GM12878 (cell line): ENCODE data around the gene ARHGAP44. TPM values are rescaled to one million over a fixed set of nuclear protein-coding genes. Genes with fewer than 3 reads are reported as not detected.

ENCODE experiments used
- ATAC-seq: fragments of 200-7000 bp; cut with Tn5 transposase; 3 replicates; pipeline ENCODE4 v1.9.1; 2020; ENCODE audit warnings: mild to moderate bottlenecking, moderate library complexity
- BruUV-seq: library from RNA; stranded (reverse); fragments of 400-500 nt; replicated peaks from 2 replicates; lab custom pipeline; 2021; lab: Mats Ljungman, UMichigan
- CTCF ChIA-PET: fragments of 300-600 bp; sonication (Branson Sonifier 250); formaldehyde crosslinking; extraction: SDS; loops from one replicate; lab custom pipeline; 2021; ENCODE audit warnings: inconsistent platforms; lab: Yijun Ruan, JAX
- POLR2A ChIA-PET: fragments of 350-600 bp; formaldehyde crosslinking; extraction: SDS; loops from one replicate; lab custom pipeline; 2021; ENCODE audit warnings: inconsistent platforms; lab: Charles Lee
- RAD21 ChIA-PET: fragments of 300-600 bp; sonication (Branson Sonifier 250); formaldehyde crosslinking; loops from one replicate; lab custom pipeline; 2023; ENCODE audit warnings: antibody characterized with exemption; ENCODE audit not compliant: unreplicated experiment; lab: Charles Lee
- SMC1A ChIA-PET: fragments of 300-600 bp; sonication (Branson Sonifier 250); formaldehyde crosslinking; loops from one replicate; lab custom pipeline; 2023; ENCODE audit not compliant: unreplicated experiment, uncharacterized antibody; lab: Charles Lee
- DNase-seq: peaks from one replicate; pipeline ENCODE4 v3.0.0-alpha.2; 2011; ENCODE audit warnings: low read depth, low spot score
- FAIRE-seq: peaks from 3 replicates; lab custom pipeline; 2011; peaks lifted over from hg19 to GRCh38; lab: Jason Lieb, UNC
- H2AFZ ChIP-seq: 2 replicates; pipeline ENCODE4 v1.6.0; 2011; ENCODE audit warnings: low read depth, low read length, control low read depth; ENCODE audit not compliant: control insufficient read depth
- H3K27ac ChIP-seq: 2 replicates; pipeline ENCODE4 v1.5.1; 2011; ENCODE audit warnings: control low read depth; ENCODE audit not compliant: control insufficient read depth, insufficient read depth
- H3K27me3 ChIP-seq, 2 experiments: replicated peaks in 1 of 2; 2 replicates each; pipeline versions ENCODE4 v1.6.0 to v1.6.1; 2011; ENCODE audit warnings: low read length in 1 of 2; ENCODE audit not compliant: control insufficient read depth in 2 of 2, insufficient read depth in 2 of 2
- H3K36me3 ChIP-seq, 2 experiments: 2 replicates each; pipeline ENCODE4 v1.5.1; 2011; ENCODE audit warnings: low read length in 1 of 2; ENCODE audit not compliant: control insufficient read depth in 2 of 2, insufficient read depth in 2 of 2
- H3K4me1 ChIP-seq: 2 replicates; pipeline ENCODE4 v1.6.1; 2011; ENCODE audit warnings: mild to moderate bottlenecking, low read length, moderate library complexity, mixed read lengths; ENCODE audit not compliant: control insufficient read depth, insufficient read depth
- H3K4me2 ChIP-seq: 2 replicates; pipeline ENCODE4 v1.6.0; 2011; ENCODE audit warnings: control low read depth; ENCODE audit not compliant: control insufficient read depth, insufficient read depth
- H3K4me3 ChIP-seq: fragments of 200-600 bp; sonication (generic); 2 replicates; pipeline ENCODE4 v1.5.1; 2016
- H3K79me2 ChIP-seq: 2 replicates; pipeline ENCODE4 v1.6.0; 2011; ENCODE audit warnings: low read length; ENCODE audit not compliant: control insufficient read depth, insufficient read depth
- H3K9ac ChIP-seq: 2 replicates; pipeline ENCODE4 v1.8.0; 2011; ENCODE audit warnings: low read length, control low read depth, mixed read lengths; ENCODE audit not compliant: control insufficient read depth, insufficient read depth
- H3K9me3 ChIP-seq: replicated peaks from 3 replicates; pipeline ENCODE4 v1.5.1; 2011; ENCODE audit warnings: mild to moderate bottlenecking, low read length; ENCODE audit not compliant: control insufficient read depth, insufficient read depth
- H4K20me1 ChIP-seq: 2 replicates; pipeline ENCODE4 v1.6.0; 2011; ENCODE audit not compliant: control insufficient read depth, insufficient read depth
- ATF7 ChIP-seq: fragments of 450-650 bp; IDR thresholded peaks from 2 replicates; pipeline ENCODE4 v1.6.1; 2016; ENCODE audit warnings: low read depth, mild to moderate bottlenecking
- BHLHE40 ChIP-seq, 2 experiments: fragments of 450-650 bp in 1 of 2; IDR thresholded peaks; 2 replicates each; pipeline ENCODE4 v1.6.1; 2011 to 2017; ENCODE audit warnings: low read depth in 2 of 2, borderline replicate concordance in 1 of 2, improper control_type of control experiment in 1 of 2, low read length in 1 of 2, mild to moderate bottlenecking in 1 of 2
- CTCF ChIP-seq, 3 experiments: IDR thresholded peaks in 2 of 3; conservative IDR thresholded peaks in 1 of 3; 2 replicates each; pipeline ENCODE4 v1.5.1; 2011; ENCODE audit warnings: low read depth in 3 of 3, low read length in 3 of 3, mild to moderate bottlenecking in 3 of 3, control low read depth in 2 of 3, moderate library complexity in 2 of 3, inconsistent platforms in 1 of 3, mixed read lengths in 1 of 3; ENCODE audit not compliant: control insufficient read depth in 2 of 3, insufficient read depth in 1 of 3; ENCODE audit errors: extremely low read depth in 1 of 3
- MTA2 ChIP-seq: fragments of 450-650 bp; IDR thresholded peaks from 2 replicates; pipeline ENCODE4 v1.6.1; 2016; ENCODE audit warnings: low read depth, mild to moderate bottlenecking, moderate library complexity
- NFXL1 ChIP-seq: fragments of 450-650 bp; IDR thresholded peaks from 2 replicates; pipeline ENCODE4 v1.6.1; 2017; ENCODE audit warnings: antibody characterized with exemption, mild to moderate bottlenecking, borderline replicate concordance
- RAD21 ChIP-seq: IDR thresholded peaks from 2 replicates; pipeline ENCODE4 v1.6.1; 2011; ENCODE audit warnings: mild to moderate bottlenecking, low read depth, low read length, moderate library complexity; ENCODE audit not compliant: insufficient read depth
- RB1 ChIP-seq: fragments of 450-650 bp; formaldehyde crosslinking; IDR thresholded peaks from 2 replicates; pipeline ENCODE4 v1.6.1; 2017; ENCODE audit warnings: mild to moderate bottlenecking, borderline replicate concordance
- RELA ChIP-seq: fragments of 450-650 bp; IDR thresholded peaks from 2 replicates; pipeline ENCODE4 v1.8.0; 2014; ENCODE audit warnings: borderline replicate concordance; ENCODE audit not compliant: partially characterized antibody
- RUNX3 ChIP-seq: IDR thresholded peaks from 2 replicates; pipeline ENCODE4 v1.6.1; 2012; ENCODE audit warnings: low read length, inconsistent platforms
- SMC3 ChIP-seq: IDR thresholded peaks from 2 replicates; pipeline ENCODE4 v1.6.1; 2011; ENCODE audit warnings: low read length, improper control_type of control experiment, borderline replicate concordance
- SPI1 ChIP-seq: IDR thresholded peaks from 2 replicates; pipeline ENCODE4 v1.6.1; 2011; ENCODE audit warnings: low read depth, mild to moderate bottlenecking, low read length, moderate library complexity, borderline replicate concordance; ENCODE audit not compliant: insufficient read depth
- YY1 ChIP-seq: IDR thresholded peaks from 2 replicates; pipeline ENCODE4 v1.6.1; 2011; ENCODE audit warnings: low read depth, mild to moderate bottlenecking, low read length
- WGBS: methylation state at CpG from one replicate; pipeline ENCODE4 v1.1.6; 2016; ENCODE audit warnings: low lambda C conversion rate; ENCODE audit not compliant: insufficient replicate concordance, insufficient coverage; ENCODE audit errors: missing lambda C conversion rate; 5-methylcytosine and 5-hydroxymethylcytosine counted together
- in situ Hi-C: fragments of 300-500 bp; cut with MboI; formaldehyde crosslinking; loops from 9 replicates; pipeline ENCODE4 v1.14.3; 2018; ENCODE audit warnings: mixed read lengths
- intact Hi-C: fragments of 100-400 bp; cut with micrococcal nuclease; formaldehyde crosslinking; loops from one replicate; pipeline ENCODE4 v1.14.2; 2022; ENCODE audit not compliant: unreplicated experiment
- polyA plus RNA-seq, 11 experiments: library from polyadenylated mRNA; depleted of rRNA in 4 of 11; unstranded in 6 of 11; stranded (reverse) in 5 of 11; fragments of >200 nt; fragmentation: Nextera tagmentation in 4 of 11; fragmentation: Illumina TruSeq in 1 of 11; extraction: Ambion mirVana in 4 of 11; extraction: Trizol in 1 of 11; gene quantifications; 1 replicate in 1 of 11; 2 replicates in 10 of 11; pipeline versions ENCODE4 v1.2.1 to v1.2.3, GENCODE V29; 2011 to 2016; ENCODE audit warnings: inconsistent platforms in 2 of 11, missing spikeins in 2 of 11, low read depth in 1 of 11
- total RNA-seq, 4 experiments: library from RNA; depleted of rRNA in 3 of 4; stranded (reverse); fragments of >200 nt in 3 of 4; fragmentation: Illumina TruSeq in 1 of 4; extraction: Trizol in 1 of 4; gene quantifications; 2 replicates each; pipeline versions ENCODE4 v1.2.1 to v1.2.3, GENCODE V29; 2013 to 2021

The ARHGAP44 gene
- total and polyA plus RNA-seq, 10 of the 15 experiments (the other 5 are each of a cell fraction or from before 2014, with no cell fraction given) = 0.11 to 1.2 (median 0.48) TPM

- no peaks in the 10 kb centered on the region for H3K79me2 ChIP-seq
- ChIA-PET CTCF (interaction anchor here (0.6 to 5.6 kb wide), 26 partner anchors 8 to 1895 kb away, joined by 3 to 137 read pairs (median 5); partner anchors contain the start of gene ELAC2), SMC1A (interaction anchor here (1.8 to 3.3 kb wide), 6 partner anchors 14 to 1894 kb away, joined by 4 to 31 read pairs (median 6); partner anchors contain the start of gene ELAC2), POLR2A (no interaction called here), RAD21 (interaction anchor here (1.0 to 2.8 kb wide), 4 partner anchors 13 to 851 kb away, joined by 3 to 21 read pairs (median 4); partner anchors contain the start of gene ELAC2)
- in situ Hi-C loops (no loop called here), intact Hi-C loops (loop anchor here (2.0 kb wide), 1 partner anchor 851 kb away; no protein-coding TSS in a partner anchor)
- no peaks in the 10 kb centered on the region for H4K20me1 ChIP-seq
- no peaks in the 10 kb centered on the region for H3K4me1 ChIP-seq
- peak overlapping the region; percentile 10; the same call in 1 of the 2 replicates for H2AFZ ChIP-seq
- TF ChIP-seq RAD21 (peak; percentile 47; the same call in 1 of the 2 replicates), ATF7 (no peak), SPI1 (no peak), RELA (no peak), MTA2 (no peak), YY1 (peak; percentile 93), NFXL1 (no peak), CTCF (IDR thresholded peaks at IDR 0.05 in 2 of 3, conservative IDR thresholded peaks at IDR 0.05 in 1 of 3; ENCODE audit: control insufficient read depth in 2 of 3, extremely low read depth in 1 of 3, insufficient read depth in 1 of 3, low read depth in 3 of 3, low read length in 3 of 3) (peak; percentile 69 to 87 (median 81)), RB1 (no peak), BHLHE40 (IDR thresholded peaks at IDR 0.05; ENCODE audit: borderline replicate concordance in 1 of 2, low read depth in 2 of 2, low read length in 1 of 2) (no peak), RUNX3 (0 out of 2 replicates have a peak, but pooled peaks have one; percentile 12), SMC3 (peak; percentile 53)
- H3K27ac ChIP-seq = no peak overlapping the region
- no peak for DNase-seq
- WGBS = 18% methylated on average over 16 of the region's 16 CpGs
- H3K4me3 ChIP-seq = no peak overlapping the region
- peak; percentile 84 for FAIRE-seq
- no peak overlapping the region for H3K4me2 ChIP-seq
- H3K9ac ChIP-seq = no peak overlapping the region
- H3K27me3 ChIP-seq = no peaks in the 10 kb centered on the region
- no peaks in the 10 kb centered on the region for H3K36me3 ChIP-seq
- H3K9me3 ChIP-seq = no peaks in the 10 kb centered on the region; the same call in 2 of the 3 replicates
- BruUV-seq = no TSS peak
- peak; percentile 89 for ATAC-seq
These were observed 242.5 kb downstream of the ARHGAP44 start for GRCh38 chr17:13031718-13032350.
